GM23248 (cell line): ENCODE results near the gene LIMS4.
"Not testable (repeated sequence)": the region's sequence is repeated elsewhere in the genome, so short reads cannot be mapped to it uniquely, and the experiment has no call there.

Experiments
- EZH2 ChIP-seq: fragments of 200-600 bp; sonication (generic); IDR thresholded peaks from 2 replicates; pipeline ENCODE4 v1.6.1; 2018; ENCODE audit warnings: antibody characterized with exemption, mild to moderate bottlenecking; ENCODE audit not compliant: insufficient read depth, poor library complexity, severe bottlenecking
- EZH2phosphoT487 ChIP-seq: fragments of 200-600 bp; sonication (generic); IDR thresholded peaks from 2 replicates; pipeline ENCODE4 v1.6.1; 2018; ENCODE audit warnings: antibody characterized with exemption, moderate library complexity, mild to moderate bottlenecking, low read depth; ENCODE audit not compliant: insufficient read depth

DNA sequence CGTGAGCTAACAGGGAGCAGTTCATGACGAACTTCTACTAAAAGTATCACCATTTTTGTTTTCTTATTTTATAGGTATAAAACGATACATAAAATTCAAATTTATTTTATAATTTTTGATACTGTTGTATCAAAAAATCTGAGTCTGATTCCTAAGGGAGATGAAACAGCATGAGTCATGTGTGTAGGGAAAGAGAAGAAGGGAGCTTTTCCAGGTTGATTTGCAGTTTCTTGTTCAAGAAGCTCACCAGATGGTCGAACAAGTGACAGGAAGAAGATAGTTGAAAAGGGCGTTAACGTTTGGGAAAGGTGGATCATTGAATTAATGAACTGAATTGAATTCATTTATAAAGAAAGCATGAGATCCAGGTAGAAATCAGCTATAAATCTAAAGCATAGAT lies 23.4 kb upstream of the LIMS4 start:
- not testable (repeated sequence) for TF ChIP-seq EZH2, EZH2phosphoT487
